ENCODE measurements around the gene HOXA1.
A peak's percentile ranks its signal among the peaks of the same experiment; 100 is the strongest.

The HOXA1 gene
- 0 to 2.1 (median 0.62) reads per million in 17 experiments for total RNA-seq

DNA sequence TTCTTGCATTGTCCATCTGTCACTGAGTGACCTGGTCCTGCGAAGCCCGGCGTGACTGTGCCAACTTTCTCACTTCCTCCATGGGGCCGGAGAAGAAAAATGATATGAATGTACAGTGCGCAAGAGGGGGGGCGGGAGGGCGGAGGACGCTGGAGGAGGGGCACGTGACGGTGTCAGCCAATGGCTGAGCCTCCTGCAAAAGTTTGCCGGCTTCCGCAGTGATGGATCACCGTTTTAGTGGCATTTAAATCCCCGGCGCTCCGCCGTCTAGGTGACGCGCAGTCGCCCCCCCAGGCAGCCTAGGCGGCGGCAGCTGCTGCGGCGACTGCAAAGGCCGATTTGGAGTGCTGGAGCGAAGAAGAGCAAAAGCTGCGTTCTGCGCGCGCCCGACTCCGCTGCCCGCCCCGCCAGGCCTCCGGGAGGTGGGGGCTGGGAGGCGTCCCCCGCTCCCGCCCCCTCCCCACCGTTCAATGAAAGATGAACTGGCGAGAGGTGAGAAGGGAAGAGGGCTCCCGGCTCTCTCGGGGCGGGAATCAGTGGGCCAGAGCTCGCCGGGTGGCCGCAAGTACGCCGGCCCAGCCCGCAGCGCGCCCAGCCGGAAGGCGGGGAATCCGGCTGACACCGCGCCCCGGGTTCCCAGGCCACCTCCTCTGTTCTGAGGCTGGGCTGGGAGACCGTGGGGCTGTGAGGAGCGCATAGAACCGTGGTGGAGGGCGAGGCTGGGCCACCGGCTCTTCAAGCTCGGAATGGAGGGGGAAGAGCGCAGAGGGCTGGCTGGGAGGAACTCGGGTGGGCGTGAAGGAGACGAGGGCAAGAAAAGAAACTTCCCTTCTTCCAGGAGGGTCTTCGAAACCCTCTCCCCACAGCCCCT is at the start of gene HOXA1:
HOXA1 (minus strand) TSS at position 104 of the 871 bp plus-strand sequence; CDS start at position 16, 88 bp downstream.
- DNase-seq: peak; percentile 86 to 93 (median 92)

DNA sequence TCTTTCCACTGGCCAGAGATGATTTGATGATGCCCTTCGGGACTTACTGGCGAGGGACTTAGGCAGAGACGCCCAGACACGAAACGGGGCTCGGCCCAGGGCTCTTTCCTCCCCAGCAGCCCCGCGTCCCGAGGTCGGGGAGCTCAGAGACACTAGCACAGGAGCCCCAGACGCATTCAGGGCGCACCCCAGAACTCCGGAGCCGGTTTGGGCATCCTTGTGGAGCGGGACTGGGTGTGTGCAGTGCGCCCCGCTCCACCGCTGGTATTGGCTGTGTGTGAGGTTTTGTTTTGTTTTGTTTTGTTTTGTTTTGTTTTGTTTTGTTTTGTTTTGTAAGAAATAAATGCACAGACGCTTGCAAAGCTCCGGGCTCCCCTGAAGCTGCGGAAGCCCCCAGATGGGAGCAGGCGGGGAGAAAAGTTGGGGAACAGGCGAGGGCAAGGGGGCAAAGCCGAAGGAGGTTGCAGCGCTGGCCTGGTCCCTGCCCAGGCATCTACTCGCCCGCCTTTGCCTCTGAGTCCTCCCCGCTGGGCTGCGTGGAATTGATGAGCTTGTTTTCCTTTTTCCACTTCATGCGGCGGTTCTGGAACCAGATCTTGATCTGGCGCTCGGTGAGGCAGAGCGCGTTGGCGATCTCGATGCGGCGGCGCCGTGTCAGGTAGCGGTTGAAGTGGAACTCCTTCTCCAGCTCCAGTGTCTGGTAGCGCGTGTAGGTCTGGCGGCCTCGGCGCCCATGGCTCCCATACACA is 49.5 kb upstream of the HOXA1 start:
- DNase-seq: no peak

GRCh38 chr7:27144781-27145164 is 49.0 kb upstream of the HOXA1 start:
- DNase-seq: no peak

- DNase-seq: no peak
Measured at GRCh38 chr7:27143950-27144780, 48.4 kb upstream of the HOXA1 start.

- DNase-seq: peak in 3 of 4 experiments; percentile 71 to 72 (median 71)
Measured at GRCh38 chr7:27143023-27143949, 47.5 kb upstream of the HOXA1 start, which contains the start of gene HOXA5. TSS of gene HOXA5 (minus strand) at chr7:27143681. CDS start at chr7:27143607, 74 bp downstream.

DNA sequence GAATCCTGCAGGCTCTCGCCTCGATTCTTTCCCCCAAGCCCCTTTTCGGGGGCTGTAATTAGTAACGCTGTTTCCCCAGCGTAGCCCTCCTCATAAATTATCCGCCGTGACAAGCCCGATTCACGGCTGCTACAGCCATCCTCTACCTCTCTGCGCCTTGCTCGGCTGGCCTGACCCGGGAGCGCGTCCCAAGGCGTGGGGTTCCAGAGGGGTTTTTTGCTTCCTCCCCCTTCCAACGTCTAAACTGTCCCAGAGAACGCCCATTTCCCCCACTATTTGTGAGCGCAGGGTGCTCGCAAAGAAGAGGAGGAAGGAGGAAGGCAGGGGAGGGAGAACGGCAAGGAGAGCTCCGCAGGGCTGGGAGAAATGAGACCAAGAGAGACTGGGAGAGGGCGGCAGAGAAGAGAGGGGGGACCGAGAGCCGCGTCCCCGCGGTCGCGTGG is 46.8 kb upstream of the HOXA1 start:
- no peak for DNase-seq

- peak in 1 of 4 experiments; percentile 33 for DNase-seq
Measured at GRCh38 chr7:27141923-27142579, 46.3 kb upstream of the HOXA1 start.

DNA sequence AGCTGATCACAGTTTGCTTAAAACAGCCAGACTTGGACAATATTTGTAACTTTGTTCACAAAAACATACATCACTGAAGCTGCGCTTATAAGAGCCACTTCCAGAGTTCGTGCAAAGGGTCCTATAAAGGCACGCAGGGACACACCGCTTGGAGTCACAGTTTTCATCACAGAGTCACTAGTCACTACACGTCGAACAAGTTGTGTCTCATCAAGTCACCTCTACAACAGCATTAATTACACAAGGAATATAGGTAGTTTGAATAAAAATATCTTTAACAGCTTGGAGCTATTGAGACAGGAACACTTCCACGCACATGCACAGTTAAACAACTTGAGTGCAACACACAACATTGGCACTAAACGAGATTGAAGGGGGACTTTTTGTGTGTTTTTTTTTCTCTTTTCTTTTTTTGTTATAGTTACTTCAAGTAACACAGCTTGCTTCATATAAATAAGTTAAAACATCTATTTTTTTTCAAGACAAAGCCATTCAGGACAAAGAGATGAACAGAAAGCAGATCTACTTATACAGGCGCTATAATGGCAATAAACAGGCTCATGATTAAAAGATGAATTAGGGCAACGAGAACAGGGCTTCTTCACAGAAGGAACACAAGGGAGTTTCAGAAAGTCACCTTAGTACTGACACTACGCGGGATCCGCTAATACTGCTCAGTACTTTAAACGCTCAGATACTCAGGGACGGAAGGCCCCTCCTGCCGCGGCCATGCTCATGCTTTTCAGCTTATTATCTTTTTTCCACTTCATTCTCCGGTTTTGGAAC is 45.5 kb upstream of the HOXA1 start:
- DNase-seq: no peak

DNA sequence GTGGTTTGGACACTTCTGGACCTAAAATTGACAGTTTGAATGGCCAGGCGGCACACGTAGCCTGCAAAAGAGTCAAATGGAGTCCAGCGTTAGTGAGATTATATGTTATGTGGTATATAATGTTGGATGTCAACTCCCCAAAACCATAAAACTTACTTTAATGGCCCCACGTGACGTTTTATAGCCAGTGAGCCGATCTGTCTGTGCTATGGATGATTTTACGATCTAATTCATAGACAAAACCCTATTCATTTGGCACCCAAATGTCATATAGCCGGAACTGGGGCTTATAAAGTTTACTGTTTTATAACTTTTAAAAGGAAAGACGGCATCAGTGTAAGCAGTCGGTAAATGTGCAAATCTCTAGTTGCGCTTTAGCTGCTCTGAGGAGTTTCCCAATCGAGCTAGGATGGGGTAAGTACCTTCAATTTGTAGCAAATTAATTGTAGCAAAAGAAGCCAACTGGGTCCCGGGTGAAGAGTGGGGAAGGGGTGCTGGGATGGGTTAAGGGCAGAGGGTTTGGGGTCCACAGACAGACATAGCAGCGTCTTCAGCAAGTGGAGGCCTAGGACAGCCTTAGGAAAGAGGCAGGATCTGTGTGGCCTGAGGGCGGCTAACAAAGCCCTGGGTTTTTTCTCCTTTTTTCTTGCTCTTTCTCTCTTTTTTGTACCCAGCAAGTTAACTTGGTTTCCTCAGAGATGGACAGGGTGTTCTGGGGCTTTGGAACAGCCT is 44.5 kb upstream of the HOXA1 start:
- DNase-seq: no peak

- no peak for DNase-seq
Measured at GRCh38 chr7:27139334-27140125, 43.7 kb upstream of the HOXA1 start.

GRCh38 chr7:27138985-27139333 is 43.2 kb upstream of the HOXA1 start:
- DNase-seq: no peak

DNA sequence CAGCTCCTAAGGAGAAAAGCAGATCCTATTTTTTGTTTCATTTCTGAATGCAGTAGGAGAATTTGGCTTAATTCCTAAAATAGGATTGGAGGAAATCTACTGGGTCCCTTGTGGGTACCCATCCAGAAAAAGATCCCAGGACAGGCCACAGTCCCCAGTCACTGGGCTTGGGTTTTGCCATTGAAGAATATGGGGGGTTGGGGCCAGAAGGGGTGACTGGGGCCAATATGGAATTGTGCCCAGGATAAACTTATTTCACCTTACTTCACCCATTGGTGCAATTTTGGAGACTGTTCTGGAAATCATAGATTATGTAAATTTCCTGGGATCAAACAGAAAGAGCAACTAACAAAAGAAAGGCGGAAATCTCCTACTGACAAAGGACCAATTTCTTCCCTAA is 42.7 kb upstream of the HOXA1 start:
- no peak for DNase-seq

DNA sequence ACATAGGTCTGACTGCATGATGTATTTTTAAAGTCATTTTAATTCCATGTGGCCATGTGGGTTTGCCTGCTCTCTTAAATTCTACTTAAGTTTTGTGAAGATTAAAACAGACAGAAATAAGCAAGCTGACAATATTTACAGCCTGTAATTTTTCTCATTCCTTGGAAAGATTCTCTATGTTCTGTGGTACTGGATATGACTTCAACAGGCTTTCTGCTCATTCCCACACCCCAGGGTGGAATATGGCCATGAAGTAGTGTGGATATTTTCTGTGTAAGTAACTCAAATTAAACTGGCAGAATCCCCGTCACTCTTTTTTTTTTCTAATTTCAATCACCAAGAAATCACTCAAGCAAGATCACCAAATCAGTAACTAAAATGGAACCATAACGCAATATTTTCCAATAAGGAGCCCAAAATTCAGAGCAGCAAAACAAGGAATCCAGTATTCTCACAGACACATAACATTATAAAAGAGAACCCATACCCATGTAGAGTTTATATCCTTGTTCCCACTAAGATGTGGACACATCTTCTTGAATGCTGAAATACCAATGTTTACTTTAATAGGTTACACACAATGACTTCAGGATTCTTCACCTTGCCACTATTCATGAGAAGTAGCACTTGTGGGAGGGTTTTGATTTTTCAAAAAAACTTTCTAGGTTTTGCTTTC is 42.0 kb upstream of the HOXA1 start:
- no peak for DNase-seq

DNA sequence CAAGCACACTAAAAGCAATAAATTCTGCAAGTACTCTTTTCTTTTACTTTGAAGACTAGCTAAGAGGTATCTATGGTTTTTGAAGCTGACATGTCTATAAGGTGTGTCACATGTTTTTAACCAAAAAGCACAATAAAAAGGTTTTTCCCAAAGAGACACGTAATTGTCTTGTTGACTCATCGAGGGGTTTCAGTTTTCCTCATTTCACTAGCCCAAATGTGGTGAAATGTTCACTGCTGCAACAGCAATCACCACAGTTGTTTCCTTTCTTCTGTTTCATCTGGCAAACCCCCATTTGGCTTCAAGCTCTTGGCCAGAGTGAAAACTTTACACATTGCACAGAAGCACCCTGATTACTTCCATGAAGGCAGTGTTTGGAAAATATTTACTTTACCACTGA is 38.6 kb upstream of the HOXA1 start:
- DNase-seq: peak; percentile 50 to 79 (median 64)

DNA sequence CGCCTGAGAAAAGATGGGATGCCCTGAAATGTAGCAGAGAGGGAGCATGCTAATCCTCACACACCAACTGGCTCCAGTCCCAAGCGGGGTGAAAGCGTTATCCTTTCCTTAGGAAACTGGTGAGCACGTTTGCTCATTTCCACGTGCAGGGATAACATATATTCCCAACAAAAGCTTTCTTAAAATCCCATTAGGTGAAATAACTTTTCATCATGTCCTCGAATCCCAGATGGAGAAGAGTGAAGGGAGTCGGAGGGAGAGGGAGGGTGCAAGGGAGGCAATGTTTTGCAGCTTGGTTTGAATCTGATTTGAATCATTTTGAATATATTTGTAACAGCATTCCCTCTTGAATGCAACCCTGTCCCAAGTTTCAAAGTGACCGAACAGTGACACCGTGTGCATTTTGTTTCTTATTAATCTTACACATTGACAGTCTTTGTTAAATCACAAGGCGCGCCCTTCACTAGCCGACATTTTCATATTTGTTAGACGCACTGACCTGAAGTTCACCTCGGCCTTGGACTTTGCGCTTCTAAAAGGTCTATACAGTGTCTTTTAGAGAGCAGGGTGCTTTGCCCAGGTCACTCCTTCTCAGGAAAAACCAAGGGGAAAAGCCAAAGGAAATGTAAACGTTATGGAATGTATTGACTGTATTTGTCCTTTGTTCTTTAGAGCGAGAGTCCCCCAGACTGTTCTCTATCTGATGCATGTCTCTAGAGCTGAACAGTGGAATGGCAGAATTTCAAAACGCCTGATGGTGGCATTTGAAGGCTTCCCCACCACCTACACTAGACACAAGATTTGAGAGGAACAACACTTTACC is 37.8 kb upstream of the HOXA1 start:
- DNase-seq: peak; percentile 49 to 66 (median 57)

DNA sequence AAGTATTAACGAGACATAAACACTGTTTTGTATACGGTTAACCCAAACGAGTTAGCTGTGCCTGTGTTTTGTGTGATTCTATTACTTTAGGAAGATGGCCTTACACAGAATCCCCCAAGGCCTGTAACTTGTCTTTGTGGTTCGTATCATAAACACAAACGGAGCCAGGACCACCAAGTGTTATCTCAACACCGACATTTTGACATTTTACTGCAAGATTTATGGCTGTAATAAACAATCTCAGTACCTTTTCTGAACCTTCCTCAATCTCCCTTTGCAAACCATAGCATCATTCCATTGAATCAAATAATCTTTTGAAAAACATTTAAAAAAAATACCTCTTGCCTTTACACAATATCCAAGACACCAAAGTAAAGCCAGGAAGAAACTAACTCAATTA is 37.2 kb upstream of the HOXA1 start:
- no peak for DNase-seq

- DNase-seq: no peak
Measured at GRCh38 chr7:27132214-27132613, 36.4 kb upstream of the HOXA1 start.
